Measurements from ENCODE around the gene PIEZO1. TPM values are rescaled to one million over a fixed set of nuclear protein-coding genes. Genes with fewer than 3 reads are reported as not detected.

Gene PIEZO1
- total and polyA plus RNA-seq, 9 of the 15 experiments (the other 6 are each of a cell fraction or from before 2014, with no cell fraction given) = 3.6 to 432 (median 131) TPM

GRCh38 chr16:88799569-88800276 lies 14.7 kb upstream of the PIEZO1 start (continued):
- no peak; the same call in none of the 2 replicates for TF ChIP-seq PBX2 (CRISPR knock-in tag; IDR thresholded peaks at IDR 0.05; ENCODE audit: low read depth)
- peak; percentile 31; the same call in 1 of the 2 replicates for TF ChIP-seq PBX2 (tag; conservative IDR thresholded peaks at IDR 0.05; ENCODE audit: low read depth)
- no peak for TF ChIP-seq PHF20 (IDR thresholded peaks at IDR 0.05; ENCODE audit: partially characterized antibody)
- peak; percentile 65 for TF ChIP-seq NR2C2 (CRISPR knock-in tag; IDR thresholded peaks at IDR 0.05)
- no peak for TF ChIP-seq NR2C2 (tag; IDR thresholded peaks at IDR 0.05)
- TF ChIP-seq CREM (IDR thresholded peaks at IDR 0.05; ENCODE audit: low read depth) = peak; percentile 91
- TF ChIP-seq MBD2 (IDR thresholded peaks at IDR 0.05; ENCODE audit: borderline replicate concordance, low read depth) = peak; percentile 76; the same call in 1 of the 2 replicates
- TF ChIP-seq CXXC5 (CRISPR knock-in tag; IDR thresholded peaks at IDR 0.05) = peak; percentile 87
- no peak for TF ChIP-seq SAFB (IDR thresholded peaks at IDR 0.05; ENCODE audit: borderline replicate concordance, low read depth, low read length)
- no peak for TF ChIP-seq SRSF1 (IDR thresholded peaks at IDR 0.05; ENCODE audit: low read depth, low read length)
- TF ChIP-seq ZNF449 (CRISPR knock-in tag; IDR thresholded peaks at IDR 0.05) = no peak
- no peak for TF ChIP-seq KLF1 (tag; IDR thresholded peaks at IDR 0.05)
- TF ChIP-seq KAT7 (CRISPR knock-in tag; IDR thresholded peaks at IDR 0.05; ENCODE audit: borderline replicate concordance) = no peak
- no peak for TF ChIP-seq ARID3A (IDR thresholded peaks at IDR 0.05; ENCODE audit: borderline replicate concordance, low read depth, low read length)
- TF ChIP-seq ZNF263 (CRISPR knock-in tag; IDR thresholded peaks at IDR 0.05; ENCODE audit: borderline replicate concordance) = peak; percentile 50; the same call in 1 of the 2 replicates
- TF ChIP-seq ZFPM2 (CRISPR knock-in tag; IDR thresholded peaks at IDR 0.05) = no peak
- TF ChIP-seq HNRNPH1 (optimal IDR thresholded peaks at IDR 0.05; ENCODE audit: low read depth, low read length) = no peak
- TF ChIP-seq HOMEZ (CRISPR knock-in tag; IDR thresholded peaks at IDR 0.05) = no peak
- TF ChIP-seq ZBTB26 (CRISPR knock-in tag; IDR thresholded peaks at IDR 0.05) = no peak
